GM19193 (cell line): Measurements from ENCODE around the gene PPP1R17.

Experiments used
- POLR2A ChIP-seq: IDR thresholded peaks from 4 replicates; pipeline ENCODE4 v1.6.1; 2011; ENCODE audit not compliant: insufficient read depth, insufficient read length; ENCODE audit errors: extremely low read depth

Gene PPP1R17

GRCh38 chr7:31687024-31687748, at the start of gene PPP1R17:
TSS of gene PPP1R17 (plus strand) at chr7:31687215. CDS start at chr7:31692442, 5,227 bp downstream.
- no peak for TF ChIP-seq POLR2A

- no peak for TF ChIP-seq POLR2A
These were observed 46.6 kb upstream of the PPP1R17 start for GRCh38 chr7:31640381-31640780.

- TF ChIP-seq POLR2A = no peak
These were observed 44.3 kb upstream of the PPP1R17 start for GRCh38 chr7:31642681-31643115.

- no peak for TF ChIP-seq POLR2A
These were observed 40.1 kb upstream of the PPP1R17 start for GRCh38 chr7:31646942-31647341.

- no peak for TF ChIP-seq POLR2A
These were observed 39.5 kb upstream of the PPP1R17 start for GRCh38 chr7:31647511-31647910.

GRCh38 chr7:31648288-31648687, 38.7 kb upstream of the PPP1R17 start:
- no peak for TF ChIP-seq POLR2A

- no peak for TF ChIP-seq POLR2A
These were observed 38.1 kb upstream of the PPP1R17 start for GRCh38 chr7:31648880-31649279.

- TF ChIP-seq POLR2A = no peak
These were observed 35.6 kb upstream of the PPP1R17 start for GRCh38 chr7:31651234-31652062.

- no peak for TF ChIP-seq POLR2A
These were observed 35.0 kb upstream of the PPP1R17 start for GRCh38 chr7:31652063-31652326.

GRCh38 chr7:31663072-31663471, 23.9 kb upstream of the PPP1R17 start:
- no peak for TF ChIP-seq POLR2A

- TF ChIP-seq POLR2A = no peak
These were observed 22.1 kb upstream of the PPP1R17 start for GRCh38 chr7:31664890-31665289.

- TF ChIP-seq POLR2A = no peak
These were observed 21.5 kb upstream of the PPP1R17 start for GRCh38 chr7:31665546-31665945.

GRCh38 chr7:31669461-31669860, 17.6 kb upstream of the PPP1R17 start:
- no peak for TF ChIP-seq POLR2A

GRCh38 chr7:31679574-31680305, 7.3 kb upstream of the PPP1R17 start:
- no peak for TF ChIP-seq POLR2A

GRCh38 chr7:31683445-31684225, 3.4 kb upstream of the PPP1R17 start:
- TF ChIP-seq POLR2A = no peak
